ENCODE measurements around the gene DHX29.

The DHX29 gene

DNA sequence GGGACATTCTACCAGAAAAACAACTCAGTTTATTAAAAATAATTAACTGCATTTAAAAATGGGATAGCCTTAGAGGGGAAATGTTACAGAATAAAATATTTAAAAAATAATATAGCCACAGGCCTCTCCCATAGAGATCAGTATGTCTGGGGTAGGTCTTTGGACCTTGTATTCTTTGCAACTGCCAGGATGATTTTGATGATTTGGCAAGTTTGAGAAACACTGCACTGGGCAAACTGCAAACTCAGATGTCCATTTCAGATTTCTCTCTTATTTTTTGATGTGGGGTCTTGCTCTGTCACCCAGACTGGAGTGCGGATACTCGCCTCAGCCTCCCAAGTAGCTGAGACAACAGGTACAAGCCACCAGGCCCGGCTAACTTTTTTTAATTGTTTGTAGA is 49.2 kb downstream of the DHX29 start:
- no peak for DNase-seq (ENCODE audit: extremely low read depth, low read depth)
- TF ChIP-seq, protein P1, sequence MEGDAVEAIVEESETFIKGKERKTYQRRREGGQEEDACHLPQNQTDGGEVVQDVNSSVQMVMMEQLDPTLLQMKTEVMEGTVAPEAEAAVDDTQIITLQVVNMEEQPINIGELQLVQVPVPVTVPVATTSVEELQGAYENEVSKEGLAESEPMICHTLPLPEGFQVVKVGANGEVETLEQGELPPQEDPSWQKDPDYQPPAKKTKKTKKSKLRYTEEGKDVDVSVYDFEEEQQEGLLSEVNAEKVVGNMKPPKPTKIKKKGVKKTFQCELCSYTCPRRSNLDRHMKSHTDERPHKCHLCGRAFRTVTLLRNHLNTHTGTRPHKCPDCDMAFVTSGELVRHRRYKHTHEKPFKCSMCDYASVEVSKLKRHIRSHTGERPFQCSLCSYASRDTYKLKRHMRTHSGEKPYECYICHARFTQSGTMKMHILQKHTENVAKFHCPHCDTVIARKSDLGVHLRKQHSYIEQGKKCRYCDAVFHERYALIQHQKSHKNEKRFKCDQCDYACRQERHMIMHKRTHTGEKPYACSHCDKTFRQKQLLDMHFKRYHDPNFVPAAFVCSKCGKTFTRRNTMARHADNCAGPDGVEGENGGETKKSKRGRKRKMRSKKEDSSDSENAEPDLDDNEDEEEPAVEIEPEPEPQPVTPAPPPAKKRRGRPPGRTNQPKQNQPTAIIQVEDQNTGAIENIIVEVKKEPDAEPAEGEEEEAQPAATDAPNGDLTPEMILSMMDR (IDR thresholded peaks at IDR 0.05; ENCODE audit: low read depth, low read length) = no peak

DNA sequence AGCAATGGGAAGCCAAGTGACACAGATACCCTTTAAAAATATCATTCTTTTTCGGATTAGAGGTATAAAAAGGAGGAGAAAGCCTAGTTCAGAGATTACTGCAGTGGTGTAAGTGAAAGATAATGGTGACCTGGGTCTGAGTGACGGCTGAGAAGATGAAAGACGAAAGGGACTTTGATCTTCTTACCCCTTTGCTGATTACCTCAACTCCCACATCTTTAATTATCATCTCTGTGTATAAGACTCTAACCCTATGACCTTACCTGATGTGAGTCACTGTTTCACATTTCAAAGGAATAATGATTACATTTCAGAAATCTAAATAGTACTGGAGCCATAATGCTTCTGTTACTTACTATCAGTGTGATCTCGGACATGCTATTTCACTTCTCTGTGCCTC is 52.7 kb downstream of the DHX29 start:
- TF ChIP-seq, protein P1 (IDR thresholded peaks at IDR 0.05; ENCODE audit: low read depth, low read length) = no peak

DNA sequence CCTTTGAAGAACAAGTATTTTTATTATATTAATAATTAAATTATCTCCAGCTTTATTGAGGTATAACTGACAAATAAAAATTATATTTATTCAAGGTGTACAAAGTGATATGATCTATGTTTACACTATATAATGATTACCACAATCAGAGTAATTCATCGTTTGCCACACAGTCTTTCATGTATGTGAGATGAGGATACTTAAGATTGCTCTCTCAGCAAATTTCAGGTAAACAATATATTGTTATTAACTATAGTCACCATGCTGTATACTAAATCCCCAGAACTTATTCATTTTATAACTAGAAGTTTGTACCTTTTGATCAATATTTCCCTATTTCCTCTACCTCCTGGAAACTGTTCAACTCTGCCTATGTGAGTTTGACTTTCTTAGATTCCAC is 57.4 kb downstream of the DHX29 start:
- TF ChIP-seq, protein P1 (IDR thresholded peaks at IDR 0.05; ENCODE audit: low read depth, low read length) = no peak
- no peak for DNase-seq (ENCODE audit: extremely low read depth, low read depth)

More for the DNA sequence above, 52.7 kb downstream of the DHX29 start:
- no peak for DNase-seq (ENCODE audit: extremely low read depth, low read depth)

DNA sequence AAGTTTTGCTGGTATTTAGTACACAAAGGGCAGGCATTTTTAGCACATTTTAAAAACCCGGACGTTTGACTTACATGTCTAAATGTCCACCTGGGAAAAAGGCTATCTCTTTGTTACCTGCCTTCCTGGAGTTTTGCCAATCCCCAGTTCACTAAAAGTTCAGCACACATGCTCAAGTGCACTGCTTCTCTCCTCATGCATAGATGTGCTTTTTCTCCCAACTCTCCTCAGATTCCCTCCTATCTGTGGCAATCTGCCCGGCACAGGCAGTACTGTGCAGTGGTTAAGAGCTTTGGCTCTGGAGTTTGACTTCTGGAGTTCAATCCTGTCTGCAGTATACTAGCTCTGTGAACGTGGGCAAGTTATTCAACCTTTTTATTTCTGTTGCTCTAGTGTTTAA is 65.7 kb downstream of the DHX29 start:
- TF ChIP-seq, protein P1 (IDR thresholded peaks at IDR 0.05; ENCODE audit: low read depth, low read length) = no peak
- DNase-seq (ENCODE audit: extremely low read depth, low read depth) = no peak

DNA sequence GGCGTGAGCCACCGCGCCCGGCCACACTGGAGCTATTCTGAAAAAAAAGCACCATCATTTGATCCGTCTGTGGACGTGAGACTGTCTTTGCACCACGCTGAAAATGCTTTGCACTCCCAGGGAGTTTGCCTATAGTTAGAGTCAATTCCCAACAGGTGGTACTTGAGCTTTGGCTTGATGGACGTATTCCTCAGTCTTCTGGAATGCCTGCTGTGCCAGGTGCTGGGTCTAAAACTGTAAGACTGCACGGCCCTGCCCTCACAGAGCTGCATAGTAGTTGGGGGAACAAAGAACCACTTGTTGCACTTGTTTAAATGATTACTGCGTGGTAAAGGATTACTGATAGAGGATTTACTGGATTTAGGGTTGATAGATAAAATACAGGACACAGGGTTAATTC is 70.7 kb downstream of the DHX29 start:
- TF ChIP-seq, protein P1 (IDR thresholded peaks at IDR 0.05; ENCODE audit: low read depth, low read length) = no peak
- no peak for DNase-seq (ENCODE audit: extremely low read depth, low read depth)

DNA sequence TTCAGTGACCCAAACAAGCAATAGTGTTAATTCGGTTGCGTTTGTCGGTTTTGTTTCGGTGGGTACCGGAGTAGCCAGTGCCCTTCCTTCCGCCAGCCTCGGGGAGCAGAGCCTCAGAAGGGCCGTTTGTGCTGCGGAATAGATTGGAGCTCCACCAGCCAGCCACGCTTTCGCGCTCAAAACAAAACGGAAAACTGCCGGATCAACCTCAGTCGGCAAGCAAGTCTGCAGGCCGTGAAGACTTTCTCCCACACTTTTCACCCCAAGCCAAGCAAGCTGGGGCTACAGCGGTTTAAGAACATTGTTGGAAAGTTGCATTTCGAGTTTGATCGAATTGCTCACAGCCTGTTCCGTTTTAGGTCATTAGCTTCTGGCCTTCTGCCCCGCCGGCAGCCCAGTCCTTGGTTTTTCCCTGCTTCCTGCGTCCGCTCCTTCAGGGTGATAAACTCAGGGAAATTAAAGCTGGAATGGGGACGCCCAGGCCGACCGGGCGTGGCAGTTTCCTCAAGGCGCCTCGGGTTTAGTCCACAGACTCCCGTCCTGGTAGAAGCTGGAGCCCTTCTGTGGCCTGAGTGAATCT is 73.3 kb downstream of the DHX29 start:
- no peak for DNase-seq (ENCODE audit: extremely low read depth, low read depth)
- TF ChIP-seq, protein P1 (IDR thresholded peaks at IDR 0.05; ENCODE audit: low read depth, low read length) = no peak

DNA sequence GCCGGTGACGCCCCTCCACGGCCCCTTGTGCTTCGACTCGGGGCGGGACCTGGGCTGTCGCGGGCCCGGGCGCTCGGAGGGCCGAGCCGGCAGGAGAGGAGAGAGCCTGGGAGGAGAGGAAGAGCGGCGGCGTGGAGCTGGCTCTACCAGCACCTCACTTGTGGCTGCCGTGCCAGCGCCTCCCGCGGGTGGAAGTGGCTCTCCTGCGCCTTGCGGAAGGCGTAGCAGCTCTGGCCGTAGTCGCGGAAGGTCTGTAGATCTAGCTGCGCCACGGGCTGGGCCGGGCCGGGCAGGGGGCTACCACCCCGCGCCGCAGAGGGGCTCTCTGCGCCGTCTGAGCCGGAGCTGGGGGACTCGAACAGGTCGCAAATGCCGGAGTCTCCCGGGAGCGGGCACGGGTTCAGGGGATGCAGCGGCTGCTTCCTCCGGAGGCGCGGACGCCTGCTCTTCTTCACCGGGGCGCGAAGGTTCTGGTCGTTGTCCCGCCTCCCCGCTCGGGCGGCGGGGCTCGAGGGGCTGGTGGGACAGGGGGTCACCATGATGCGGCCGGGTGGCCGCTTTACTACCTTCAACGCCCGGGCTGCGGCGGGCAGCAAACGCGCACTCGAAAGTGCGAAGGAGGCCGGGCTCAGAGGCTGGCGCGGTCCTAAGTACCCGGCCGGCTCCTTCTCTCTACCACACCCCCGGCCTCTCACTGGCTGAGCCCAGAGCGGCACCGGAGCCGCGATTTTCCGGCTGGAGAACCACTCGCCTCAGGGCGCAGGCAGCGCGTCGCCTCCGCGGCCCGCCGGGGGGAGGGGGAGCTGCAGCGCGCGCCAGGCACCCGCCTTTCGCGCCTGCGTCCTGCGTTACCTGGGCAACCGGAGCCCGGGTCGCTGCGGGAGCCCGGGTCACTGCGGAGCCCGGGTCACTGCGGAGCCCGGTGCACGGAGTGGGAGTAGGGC is 74.2 kb downstream of the DHX29 start, which contains the start of gene CCNO:
Gene CCNO (minus strand): TSS at position 624 of the 944 bp plus-strand sequence. CDS start 85 bp downstream, at position 539.
- TF ChIP-seq, protein P1 (IDR thresholded peaks at IDR 0.05; ENCODE audit: low read depth, low read length) = no peak
- peak; percentile 16 for DNase-seq (ENCODE audit: extremely low read depth, low read depth)
